HEK293 (cell line): ENCODE measurements around the gene UBE2D3.

Experiments used
- BCL6B ChIP-seq: fragments of 450-650 bp; formaldehyde crosslinking; IDR thresholded peaks from 2 replicates; pipeline ENCODE4 v1.5.1; 2017; ENCODE audit warnings: missing biosample characterization, missing genetic modification characterization
- ELK4 ChIP-seq: IDR thresholded peaks from 2 replicates; pipeline ENCODE4 v1.6.1; 2011; ENCODE audit warnings: mild to moderate bottlenecking, low read depth, low read length, borderline replicate concordance
- IKZF3 ChIP-seq: fragments of 450-650 bp; IDR thresholded peaks from 2 replicates; pipeline ENCODE4 v1.5.0; 2018; ENCODE audit warnings: missing biosample characterization, mild to moderate bottlenecking, missing genetic modification characterization, moderate library complexity
- INSM2 ChIP-seq: fragments of 450-650 bp; formaldehyde crosslinking; IDR thresholded peaks from 2 replicates; pipeline ENCODE4 v1.5.1; 2016; ENCODE audit warnings: missing biosample characterization, missing genetic modification characterization
- KLF16 ChIP-seq: fragments of 450-650 bp; formaldehyde crosslinking; IDR thresholded peaks from 2 replicates; pipeline ENCODE4 v1.5.1; 2017; ENCODE audit warnings: missing biosample characterization, missing genetic modification characterization
- PATZ1 ChIP-seq: fragments of 450-650 bp; formaldehyde crosslinking; IDR thresholded peaks from 2 replicates; pipeline ENCODE4 v1.5.1; 2016; ENCODE audit warnings: missing biosample characterization, missing genetic modification characterization
- REPIN1 ChIP-seq: fragments of 450-650 bp; formaldehyde crosslinking; IDR thresholded peaks from 2 replicates; pipeline ENCODE4 v1.5.1; 2017; ENCODE audit warnings: missing biosample characterization, missing genetic modification characterization, low read depth
- SP3 ChIP-seq: fragments of 450-650 bp; formaldehyde crosslinking; IDR thresholded peaks from 2 replicates; pipeline ENCODE4 v1.5.1; 2016; ENCODE audit warnings: missing biosample characterization, missing genetic modification characterization
- SP7 ChIP-seq: fragments of 450-650 bp; formaldehyde crosslinking; IDR thresholded peaks from 2 replicates; pipeline ENCODE4 v1.5.1; 2016; ENCODE audit warnings: missing biosample characterization, missing genetic modification characterization
- TRIM28 ChIP-seq: IDR thresholded peaks from 2 replicates; pipeline ENCODE4 v1.6.1; 2011; ENCODE audit warnings: low read length, control low read depth, borderline replicate concordance
- ZFP37 ChIP-seq: fragments of 450-650 bp; formaldehyde crosslinking; IDR thresholded peaks from 2 replicates; pipeline ENCODE4 v1.5.1; 2016; ENCODE audit warnings: missing biosample characterization, missing genetic modification characterization
- ZNF473 ChIP-seq: fragments of 450-650 bp; formaldehyde crosslinking; IDR thresholded peaks from 2 replicates; pipeline ENCODE4 v1.5.1; 2017; ENCODE audit warnings: missing biosample characterization, missing genetic modification characterization
- ZNF501 ChIP-seq: fragments of 450-650 bp; formaldehyde crosslinking; IDR thresholded peaks from 2 replicates; pipeline ENCODE4 v1.5.1; 2016; ENCODE audit warnings: missing biosample characterization, missing genetic modification characterization
- ZNF518A ChIP-seq: fragments of 450-650 bp; formaldehyde crosslinking; conservative IDR thresholded peaks from 2 replicates; pipeline ENCODE4 v1.5.1; 2016; ENCODE audit warnings: low read depth, missing biosample characterization, missing genetic modification characterization
- ZNF629 ChIP-seq: fragments of 450-650 bp; formaldehyde crosslinking; IDR thresholded peaks from 2 replicates; pipeline ENCODE4 v1.5.1; 2017; ENCODE audit warnings: missing biosample characterization, missing genetic modification characterization
- ZNF701 ChIP-seq: fragments of 450-650 bp; formaldehyde crosslinking; IDR thresholded peaks from 2 replicates; pipeline ENCODE4 v1.5.1; 2016; ENCODE audit warnings: missing biosample characterization, missing genetic modification characterization
- ZNF747 ChIP-seq: fragments of 450-650 bp; formaldehyde crosslinking; IDR thresholded peaks from 2 replicates; pipeline ENCODE4 v1.5.1; 2016; ENCODE audit warnings: missing biosample characterization, missing genetic modification characterization

UBE2D3 gene

GRCh38 chr4:102827674-102828496, 534 bp upstream of the UBE2D3 start (continued):
- peak; percentile 21; the same call in 1 of the 2 replicates for TF ChIP-seq IKZF3 (tag by site-specific recombination)
- TF ChIP-seq ZNF518A, result peak; percentile 58; the same call in 1 of the 2 replicates
- TF ChIP-seq ZNF473, result no peak
- TF ChIP-seq ZNF501 (tag by site-specific recombination), result peak; percentile 44
- TF ChIP-seq ZNF629 (tag by site-specific recombination), result peak; percentile 68
- TF ChIP-seq SP3, result peak; percentile 65
- peak; percentile 80 for TF ChIP-seq SP7 (tag by site-specific recombination)
- TF ChIP-seq REPIN1 (tag by site-specific recombination), result 0 out of 2 replicates have a peak, but pooled peaks have one; percentile 3
- peak; percentile 8; the same call in 1 of the 2 replicates for TF ChIP-seq PATZ1 (tag by site-specific recombination)
- TF ChIP-seq KLF16, result peak; percentile 10
- no peak for TF ChIP-seq ZNF747 (tag by site-specific recombination)
- peak; percentile 49; the same call in 1 of the 2 replicates for TF ChIP-seq ZFP37 (tag by site-specific recombination)
- peak; percentile 72; the same call in 1 of the 2 replicates for TF ChIP-seq ELK4
- peak; percentile 80 for TF ChIP-seq INSM2 (tag by site-specific recombination)
- TF ChIP-seq BCL6B (tag by site-specific recombination), result no peak
- TF ChIP-seq TRIM28, result peak; percentile 89
- peak; percentile 9; the same call in 1 of the 2 replicates for TF ChIP-seq ZNF701 (tag by site-specific recombination)
